Activated gamma-delta T cell treated with anti-CD3 and anti-CD28 coated beads, Interleukin-2, amount 50 U/mL, for 16 hours (primary cell): ENCODE data around the gene BTF3L4.
"Not testable (repeated sequence)": the region's sequence is repeated elsewhere in the genome, so short reads cannot be mapped to it uniquely, and the experiment has no call there.

Experiments used
- DNase-seq: peaks from one replicate; pipeline ENCODE4 v3.0.0-alpha.2; 2020; ENCODE audit warnings: low read depth

BTF3L4 gene

DNA sequence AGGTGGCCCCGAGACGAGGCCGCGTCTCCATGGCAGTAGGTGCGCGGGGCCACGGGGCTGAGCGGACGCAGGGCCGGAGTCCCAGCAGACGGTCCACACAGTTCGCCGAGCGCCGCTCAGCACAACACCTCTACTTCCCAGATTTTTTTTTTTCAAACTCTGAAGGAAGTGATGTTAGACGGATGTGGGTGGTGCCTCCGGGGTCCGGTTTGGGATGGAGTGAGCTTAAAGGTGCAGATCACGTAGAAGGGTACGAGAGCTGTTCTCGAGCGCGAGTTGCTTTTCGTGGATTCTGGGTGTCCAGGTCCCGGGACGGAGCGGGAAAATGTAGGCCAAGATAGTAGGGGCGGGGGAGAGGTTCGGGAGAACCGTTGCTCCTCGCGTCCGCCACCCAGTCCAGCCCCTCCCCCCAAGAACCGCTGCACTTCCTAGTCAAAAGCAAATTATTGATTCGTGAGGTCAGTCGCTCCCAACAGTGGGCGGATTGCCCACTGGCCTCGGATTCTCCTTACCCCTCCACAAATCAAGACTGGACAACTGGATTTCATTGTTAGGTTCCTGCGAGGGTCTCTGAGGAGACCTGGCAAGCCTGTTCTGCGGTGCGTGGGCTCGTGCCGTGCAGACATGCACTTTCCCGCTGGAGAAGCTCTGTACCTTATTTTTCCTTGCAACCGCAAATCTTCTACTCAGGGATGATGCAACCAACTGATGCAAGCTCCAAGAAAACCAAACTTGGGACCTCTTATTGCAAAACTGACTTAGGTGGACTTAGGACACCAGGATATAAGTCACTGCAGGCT, 829 bp upstream of the BTF3L4 start, which contains the start of gene TXNDC12:
TXNDC12 (minus strand) TSS at position 126 of the 800 bp plus-strand sequence; CDS start at position 31, 95 bp downstream.
- peak; percentile 38 for DNase-seq

DNA sequence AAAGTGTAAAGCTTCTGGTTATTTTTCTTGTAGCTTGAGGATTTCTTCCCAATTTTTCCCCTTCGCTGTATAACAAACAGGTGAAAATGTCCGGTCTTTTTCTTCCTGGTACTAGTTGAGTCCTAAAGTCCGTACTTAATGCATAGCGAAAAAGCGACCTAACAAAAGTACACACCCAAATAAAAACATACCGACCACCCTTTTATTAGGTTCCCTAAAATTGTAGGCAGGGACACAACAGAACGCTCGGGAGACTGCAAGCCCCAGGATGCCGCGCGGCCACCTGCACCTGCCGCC, 281 bp upstream of the BTF3L4 start:
- DNase-seq, result no peak

DNA sequence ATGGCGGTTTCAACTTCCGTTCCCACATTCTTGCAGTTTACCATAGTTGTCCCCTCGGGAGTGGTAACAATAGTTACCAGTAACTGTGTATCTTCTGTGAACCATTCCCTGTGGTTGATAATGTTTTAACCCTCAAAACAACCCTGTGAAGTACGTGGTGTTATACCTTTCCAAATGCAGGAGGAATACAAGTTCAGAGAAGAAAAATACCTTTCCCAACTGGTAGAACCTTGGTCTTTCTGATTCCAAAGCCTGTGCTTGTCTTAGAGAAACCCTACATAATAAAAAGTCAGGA, 789 bp downstream of the BTF3L4 start:
- no peak for DNase-seq

DNA sequence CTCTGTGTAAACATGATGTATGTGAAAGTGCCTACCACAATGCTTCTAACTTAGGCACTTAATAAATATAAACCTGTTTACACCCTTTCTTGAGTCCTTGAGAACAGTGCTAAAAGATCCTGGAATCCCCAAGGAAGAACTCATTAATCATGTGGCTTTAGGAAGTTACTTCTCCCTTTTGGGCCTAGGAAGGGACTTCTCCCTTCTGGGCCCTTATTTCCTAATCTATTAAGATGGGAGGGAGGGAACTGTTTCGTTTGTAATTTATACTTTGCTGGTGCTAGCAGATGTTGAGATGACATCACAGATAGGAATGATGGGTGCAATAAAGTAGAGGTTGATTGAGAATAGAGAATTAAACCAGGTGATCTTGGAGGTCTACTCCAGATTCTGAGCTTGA, 1.2 kb downstream of the BTF3L4 start:
- DNase-seq, result no peak

DNA sequence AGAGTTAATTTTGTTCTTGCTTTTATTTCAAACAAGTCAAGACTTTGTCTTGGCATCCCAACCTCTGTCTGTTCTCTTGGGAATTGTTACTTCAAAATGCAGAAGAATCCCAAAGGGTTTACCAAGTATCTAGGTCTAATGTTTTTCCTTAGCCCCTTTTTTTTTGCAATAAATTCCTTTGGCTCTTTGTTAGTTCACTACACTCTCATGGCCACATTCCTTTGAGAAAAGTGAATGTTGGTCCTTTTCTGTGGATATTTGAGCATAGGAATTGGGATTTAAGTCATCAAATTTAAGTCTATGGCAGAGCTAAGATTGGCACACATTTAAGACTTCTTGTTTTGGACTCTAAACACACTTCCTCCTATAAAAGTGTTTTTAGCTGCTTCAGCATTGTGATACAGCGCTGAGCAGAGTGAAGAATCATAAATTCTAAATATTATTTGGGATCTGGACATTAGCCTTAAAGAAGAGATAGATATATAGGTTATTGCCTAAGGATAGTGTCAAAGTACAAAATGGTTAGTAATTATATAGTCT, 1.9 kb downstream of the BTF3L4 start:
- no peak for DNase-seq

DNA sequence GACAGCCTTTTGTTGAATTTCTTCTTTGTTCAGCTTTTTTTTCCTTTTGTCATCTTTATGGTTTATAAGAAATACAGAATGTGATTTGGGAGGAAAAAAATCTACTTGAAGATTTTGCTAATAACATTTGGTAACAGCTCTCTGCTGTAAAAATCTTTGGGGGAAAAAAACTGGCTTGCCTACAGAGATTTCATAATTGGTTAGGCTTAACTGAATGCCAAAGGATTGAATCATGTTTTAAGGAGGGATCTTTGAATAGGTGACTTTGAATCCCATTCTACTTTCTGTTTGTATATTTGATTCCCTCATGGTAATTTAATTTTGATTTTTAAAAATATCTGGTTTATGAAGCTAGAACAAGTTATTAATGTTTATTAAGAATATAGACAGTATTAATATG, 3.2 kb downstream of the BTF3L4 start:
- no peak for DNase-seq

DNA sequence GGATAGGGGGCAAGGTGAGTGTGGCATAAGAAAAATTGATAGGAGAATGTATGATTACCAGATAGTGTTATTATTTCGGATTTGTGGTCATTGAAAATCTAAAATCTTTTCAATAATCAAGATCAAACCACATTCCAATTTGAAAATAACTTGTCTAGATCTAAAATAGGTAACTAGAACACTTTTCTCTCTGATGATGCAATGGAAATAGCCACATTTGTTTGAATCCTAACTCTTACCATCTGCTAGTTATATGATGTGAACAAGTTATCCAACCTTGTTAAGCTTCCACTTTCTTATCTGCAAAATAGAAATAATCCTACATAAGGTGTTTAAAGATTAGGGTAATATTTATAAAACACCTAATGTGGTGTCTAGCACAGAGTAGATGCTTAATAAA, 3.8 kb downstream of the BTF3L4 start:
- DNase-seq, result no peak

DNA sequence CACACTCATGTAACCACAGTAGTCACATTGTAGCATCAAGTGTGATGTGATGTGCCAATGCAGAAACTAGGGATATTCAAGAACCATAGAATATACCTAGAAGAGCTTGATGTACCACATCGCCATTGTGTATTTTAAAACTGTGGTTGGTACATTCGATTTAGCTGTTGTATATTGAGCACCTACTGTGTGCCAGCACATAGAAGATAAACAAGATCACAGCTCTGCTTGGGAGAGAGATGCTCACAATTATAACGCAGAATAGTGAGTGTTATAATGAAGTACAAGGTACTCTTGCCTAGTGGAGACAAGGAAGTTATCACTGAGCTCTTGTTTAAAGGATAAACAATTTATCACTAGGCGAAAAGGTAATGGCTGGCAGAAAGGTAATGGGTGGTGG, 4.7 kb downstream of the BTF3L4 start:
- DNase-seq, result no peak

DNA sequence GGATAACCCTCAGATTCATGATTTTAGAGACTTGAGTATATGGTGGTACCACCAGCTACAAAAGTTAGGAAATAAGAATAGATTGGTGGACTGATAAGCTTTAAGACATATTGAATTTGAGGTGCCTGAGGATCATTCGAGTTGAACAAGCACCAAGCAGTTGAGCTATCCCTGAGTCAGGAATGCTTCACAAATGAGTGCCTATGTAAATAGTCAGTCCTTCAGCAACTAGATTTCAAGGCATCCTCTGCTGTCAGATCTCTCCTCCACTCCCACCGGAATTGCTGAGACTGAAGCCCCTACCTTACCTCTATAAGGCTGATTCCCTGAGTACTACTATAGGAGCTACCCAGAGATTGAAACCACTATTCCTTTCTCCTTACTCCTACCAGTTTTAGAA, 7.1 kb downstream of the BTF3L4 start:
- no peak for DNase-seq

DNA sequence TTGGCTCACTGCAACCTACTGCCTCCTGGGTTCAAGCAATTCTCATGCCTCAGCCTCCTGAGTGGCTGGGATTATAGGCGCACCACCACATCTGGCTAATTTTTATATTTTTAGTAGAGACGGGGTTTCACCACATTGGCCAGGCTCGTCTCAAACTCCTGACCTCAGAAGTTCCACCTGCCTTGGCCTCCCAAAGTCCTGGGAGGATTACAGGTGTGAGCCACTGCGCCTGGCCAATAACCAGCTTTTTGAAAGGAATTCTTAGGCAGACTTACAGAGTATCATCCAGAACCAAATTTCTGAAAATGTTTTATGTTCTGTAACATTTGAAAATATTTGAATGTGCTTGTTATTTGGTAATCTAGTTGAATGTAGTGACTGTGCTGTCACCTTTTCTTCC, 14.6 kb downstream of the BTF3L4 start:
- DNase-seq, result no peak

DNA sequence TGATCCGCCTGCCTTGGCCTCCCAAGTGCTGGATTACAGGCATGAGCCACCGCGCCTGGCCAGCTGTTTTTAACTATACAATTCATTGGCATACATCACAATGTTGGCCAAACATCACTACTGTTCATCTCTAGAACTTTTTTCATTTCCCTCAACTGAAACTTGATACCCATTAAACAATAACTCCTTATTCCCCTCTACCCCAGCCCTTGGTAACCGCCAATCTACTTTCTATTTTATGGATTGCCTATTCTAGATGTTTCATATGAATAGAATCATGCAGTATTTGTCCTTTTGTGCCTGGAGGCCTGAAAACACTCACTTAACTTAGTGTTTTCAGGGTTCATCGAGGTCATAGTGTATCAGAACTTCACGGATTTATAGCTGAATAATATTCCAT, 16.2 kb downstream of the BTF3L4 start:
- DNase-seq, result no peak

DNA sequence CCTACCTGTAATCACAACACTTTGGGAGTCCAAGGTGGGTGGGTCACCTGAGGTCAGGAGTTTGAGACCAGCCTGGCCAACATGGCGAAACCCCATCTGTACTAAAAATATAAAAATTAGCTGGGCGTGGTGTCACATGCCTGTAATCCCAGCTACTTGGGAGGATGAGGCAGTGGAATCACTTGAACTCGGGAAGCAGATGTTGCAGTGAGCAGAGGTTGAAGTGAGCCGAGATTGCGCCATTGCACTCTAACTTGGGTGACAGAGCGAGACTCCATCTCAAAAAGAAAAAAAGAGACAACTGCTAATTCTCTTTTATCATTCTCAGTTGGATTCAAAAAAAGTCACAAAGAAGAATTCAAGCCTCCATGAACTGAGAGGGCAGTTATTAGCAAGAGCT, 21.2 kb downstream of the BTF3L4 start:
- not testable (repeated sequence) for DNase-seq

DNA sequence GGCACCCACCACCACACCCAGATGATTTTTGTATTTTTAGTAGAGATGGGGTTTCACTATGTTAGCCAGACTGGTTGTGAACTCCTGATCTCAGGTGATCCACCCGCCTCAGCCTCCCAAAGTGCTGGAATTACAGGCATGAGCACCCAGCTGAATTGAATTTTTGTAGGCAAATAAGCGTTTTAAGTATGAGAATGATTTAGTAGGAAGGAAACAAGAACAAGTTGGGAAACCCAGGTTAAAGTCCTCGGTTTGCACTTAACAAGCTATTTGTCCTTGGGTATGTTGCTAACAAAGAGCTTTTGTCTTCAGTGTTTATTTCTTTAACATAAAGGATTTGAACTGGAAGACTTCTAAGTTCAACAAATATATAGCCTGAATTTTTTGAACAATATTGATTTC, 23.9 kb downstream of the BTF3L4 start:
- no peak for DNase-seq

DNA sequence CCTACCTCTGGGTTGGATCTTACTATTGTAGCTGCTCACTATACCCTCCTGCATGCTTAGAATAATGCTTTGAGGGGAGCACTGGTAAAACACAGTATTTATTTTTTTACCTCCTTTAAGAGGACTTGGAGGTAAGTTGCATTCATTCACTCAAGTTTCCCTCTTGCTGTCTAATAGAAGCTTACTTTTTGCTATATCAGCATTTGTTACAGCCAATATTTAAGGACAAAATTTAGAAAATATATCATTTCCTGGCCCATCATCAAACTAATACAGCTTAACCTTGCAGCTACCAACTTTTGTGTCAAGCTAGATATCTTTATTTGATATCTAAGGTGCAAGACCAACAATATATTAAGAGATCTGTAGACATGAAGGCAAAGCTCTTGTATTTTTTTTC, 31.8 kb downstream of the BTF3L4 start:
- not testable (repeated sequence) for DNase-seq

DNA sequence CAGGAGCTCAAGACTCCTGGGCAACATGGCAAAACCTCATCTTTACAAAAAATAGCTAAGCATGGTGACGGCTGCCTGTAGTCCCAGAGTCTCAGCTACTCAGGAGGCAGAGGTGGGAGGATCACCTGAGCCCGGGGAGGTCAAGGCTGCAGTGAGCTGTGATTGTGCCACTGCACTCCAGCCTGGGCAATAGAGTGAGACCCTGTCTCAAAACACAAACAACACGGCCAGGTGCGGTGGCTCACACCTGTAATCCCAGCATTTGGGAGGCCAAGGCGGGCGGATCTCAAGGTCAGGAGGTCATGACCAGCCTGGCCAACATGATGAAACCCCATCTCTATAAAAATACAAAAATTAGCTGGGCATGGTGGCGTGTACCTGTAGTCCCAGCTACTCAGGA, 38.2 kb downstream of the BTF3L4 start:
- DNase-seq, result not testable (repeated sequence)

DNA sequence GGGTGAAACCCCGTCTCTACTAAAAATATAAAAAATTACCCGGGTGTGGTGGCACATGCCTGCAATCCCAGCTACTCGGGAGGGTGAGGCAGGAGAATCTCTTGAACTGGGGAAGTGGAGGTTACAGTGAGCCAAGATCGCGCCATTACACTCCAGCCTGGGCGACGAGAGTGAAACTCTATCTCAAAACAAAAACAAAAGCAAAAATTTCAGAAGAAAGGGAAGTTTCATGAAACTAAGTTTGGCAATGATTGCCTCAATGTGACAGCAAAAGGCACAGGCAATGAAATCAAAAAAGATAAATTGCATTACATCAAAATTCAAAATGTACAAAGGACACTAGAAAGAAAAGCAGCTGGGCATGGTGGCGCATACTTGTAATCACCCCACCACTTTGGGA, 40.1 kb downstream of the BTF3L4 start:
- DNase-seq, result no peak

DNA sequence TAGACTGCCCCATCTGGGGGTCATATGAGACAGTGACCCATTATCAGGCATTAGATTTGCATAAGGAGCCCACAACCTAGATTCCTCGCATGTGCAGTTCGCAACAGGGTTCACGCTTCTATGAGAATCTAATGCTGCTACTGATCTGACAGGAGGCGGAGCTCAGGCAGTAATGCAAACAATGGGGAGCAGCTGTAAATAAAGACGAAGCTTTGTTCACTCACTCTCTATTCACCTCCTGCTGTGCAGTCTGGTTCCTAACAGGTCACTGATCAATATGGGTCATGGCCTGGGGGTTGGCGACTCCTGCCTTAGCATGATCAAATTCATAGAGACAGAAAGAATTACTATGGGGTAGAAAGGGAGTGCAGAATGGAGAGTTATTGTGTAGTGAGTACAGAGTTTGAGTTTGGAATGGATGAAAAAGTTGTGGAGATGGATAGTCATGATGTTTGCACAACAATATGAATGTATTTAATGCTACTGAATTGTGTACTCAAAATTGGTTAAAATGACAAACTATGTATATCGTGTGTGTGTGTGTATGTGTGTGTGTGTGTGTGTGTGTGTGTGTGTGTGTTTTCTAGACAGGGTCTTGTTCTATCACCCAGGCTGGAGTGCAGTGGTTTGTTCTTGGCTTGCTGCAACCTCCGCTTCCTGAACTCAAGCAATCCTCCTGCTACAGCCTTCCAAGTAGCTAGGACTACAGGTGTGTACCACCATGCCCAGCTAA, 42.2 kb downstream of the BTF3L4 start:
- no peak for DNase-seq

DNA sequence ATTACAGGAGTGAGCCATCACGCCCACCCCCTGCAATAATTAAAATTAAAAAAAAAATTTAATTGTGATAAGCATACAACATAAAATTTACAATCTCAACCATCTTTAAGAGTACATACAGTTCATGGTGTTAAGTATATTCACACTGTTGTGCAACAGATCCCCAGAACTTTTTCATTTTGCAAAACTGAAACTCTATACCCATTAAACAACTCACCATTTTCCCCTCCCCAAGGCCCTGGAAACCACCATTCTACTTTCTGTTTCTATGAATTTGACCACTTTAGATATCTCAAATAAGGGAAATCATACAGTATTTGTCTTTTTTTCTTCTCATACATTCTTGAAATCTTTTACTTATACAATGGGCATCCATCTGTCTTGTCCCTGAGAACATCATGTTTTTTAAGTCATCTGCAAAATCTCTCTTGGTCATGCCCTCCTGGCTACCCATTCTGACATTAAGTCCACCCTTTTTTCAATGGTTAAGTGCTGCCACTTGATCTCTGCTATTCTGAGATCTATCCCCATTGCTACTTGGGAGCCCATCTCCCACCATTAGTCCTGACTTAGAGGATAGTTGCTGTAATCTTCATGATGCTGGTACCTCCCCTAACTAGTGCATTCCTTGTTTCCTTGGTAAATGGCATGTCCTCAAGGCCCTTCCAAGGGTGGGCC, 46.4 kb downstream of the BTF3L4 start:
- DNase-seq, result no peak

DNA sequence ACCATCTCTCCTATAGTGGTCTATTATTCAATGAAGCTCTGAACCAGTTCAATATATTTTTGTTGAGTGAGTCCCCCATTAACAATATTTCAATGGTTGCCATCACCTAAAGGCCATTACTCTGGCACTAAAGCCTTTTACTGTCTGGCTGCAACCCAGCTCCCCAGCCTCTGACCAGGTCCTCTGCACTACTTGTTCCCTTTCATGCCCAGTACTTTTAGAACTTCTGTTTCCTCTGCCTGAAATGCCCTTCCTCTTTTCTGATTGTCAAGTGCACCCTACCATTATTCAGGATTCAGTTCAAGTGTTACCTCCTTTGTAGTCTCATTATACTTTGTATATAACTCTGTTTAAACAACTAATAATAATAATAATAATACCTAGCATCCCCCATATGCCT, 55.4 kb downstream of the BTF3L4 start:
- DNase-seq, result no peak

DNA sequence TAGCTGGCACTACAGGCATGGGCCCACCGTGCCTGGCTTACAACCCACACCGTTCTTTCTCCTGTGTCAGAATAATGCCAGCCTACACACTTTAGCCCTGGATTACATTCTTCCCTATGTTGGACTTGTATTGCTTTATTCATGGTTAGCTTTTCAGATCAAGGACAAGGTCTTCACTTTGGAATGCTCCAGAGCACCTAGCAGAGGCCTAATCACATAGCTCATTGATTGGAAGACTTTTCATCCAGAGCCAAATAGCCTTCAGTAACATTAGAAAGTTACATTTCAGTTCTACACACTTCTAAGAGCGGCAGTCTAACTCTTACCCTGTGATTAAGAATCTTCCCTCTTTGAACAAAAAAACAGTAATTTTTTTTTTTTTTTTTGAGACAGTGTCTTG, 56.4 kb downstream of the BTF3L4 start:
- DNase-seq, result no peak

DNA sequence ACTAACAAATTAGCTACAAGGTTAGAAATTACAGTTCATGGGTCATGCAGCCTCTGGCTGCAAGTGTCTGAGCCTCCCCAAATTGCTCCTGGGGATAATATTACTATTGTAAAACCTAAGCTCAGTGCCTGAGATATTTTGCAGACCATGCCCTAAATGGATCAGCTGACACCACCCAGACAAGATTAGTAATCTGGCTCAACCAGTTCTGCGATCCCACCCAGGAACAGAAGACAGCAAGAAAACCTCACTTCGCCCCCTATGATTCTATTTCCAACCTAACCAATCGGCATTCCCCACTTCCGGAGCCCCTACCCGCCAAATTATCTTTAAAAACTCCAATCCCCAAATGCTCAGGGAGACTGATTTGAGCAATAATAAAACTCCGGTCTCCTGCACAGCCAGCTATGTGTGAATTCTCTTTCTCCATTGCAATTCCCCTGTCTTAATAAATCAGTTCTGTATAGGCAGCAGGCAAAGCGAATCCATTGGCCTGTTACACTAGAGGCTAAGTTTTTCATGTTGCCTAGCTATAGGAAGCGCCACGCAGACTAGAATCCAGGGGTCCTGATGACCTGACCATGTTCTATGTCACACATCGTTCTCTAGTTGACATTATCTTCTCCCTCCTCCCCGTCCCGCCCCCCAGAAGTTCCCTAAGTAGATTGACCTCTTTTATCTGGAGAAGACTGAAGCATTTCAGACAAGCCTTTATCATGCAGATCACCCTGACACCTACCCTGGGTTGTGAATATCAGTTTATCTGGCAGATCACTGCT, 63.4 kb downstream of the BTF3L4 start:
- DNase-seq, result no peak

DNA sequence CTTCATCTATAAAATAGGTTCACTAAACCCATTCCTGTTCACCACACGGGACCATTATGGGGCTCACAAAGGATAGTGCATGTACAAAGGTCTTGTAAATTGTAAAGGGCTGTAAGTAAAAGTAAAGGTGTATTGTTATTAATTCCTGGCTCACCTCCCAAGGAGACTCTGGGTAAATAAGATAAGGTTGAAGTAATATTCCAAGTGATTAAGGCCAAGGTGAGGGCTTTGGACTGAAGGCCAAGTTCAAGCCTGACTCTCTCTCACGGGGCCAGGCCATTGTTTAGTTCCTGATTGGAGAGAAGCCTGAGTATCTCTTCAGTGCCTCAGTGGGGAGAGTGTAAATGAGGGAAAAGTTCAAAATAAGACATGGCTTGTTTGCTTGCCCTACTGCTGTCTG, 66.3 kb downstream of the BTF3L4 start:
- no peak for DNase-seq
